Liver (tissue), 3 donors: Measurements from ENCODE around the gene ZDHHC14.

Experiments used
- EGR1 ChIP-seq, 2 donors: IDR thresholded peaks; 2 replicates each; pipeline ENCODE4 v1.6.1; 2016 to 2018; ENCODE audit warnings: antibody characterized with exemption in 2 of 2, low read depth in 2 of 2
- FOXA1 ChIP-seq: IDR thresholded peaks from 2 replicates; pipeline ENCODE4 v1.6.1; 2016; ENCODE audit warnings: antibody characterized with exemption
- GABPA ChIP-seq, 2 donors: IDR thresholded peaks in 1 of 2; conservative IDR thresholded peaks in 1 of 2; 2 replicates each; pipeline ENCODE4 v1.6.1; 2016; ENCODE audit warnings: antibody characterized with exemption in 2 of 2, mild to moderate bottlenecking in 1 of 2, moderate library complexity in 1 of 2
- HNF4G ChIP-seq: IDR thresholded peaks from 2 replicates; pipeline ENCODE4 v1.6.1; 2016; ENCODE audit warnings: antibody characterized with exemption
- RAD21 ChIP-seq, 2 donors: IDR thresholded peaks; 2 replicates each; pipeline ENCODE4 v1.6.1; 2016; ENCODE audit warnings: antibody characterized with exemption in 2 of 2, mild to moderate bottlenecking in 2 of 2
- REST ChIP-seq: IDR thresholded peaks from 2 replicates; pipeline ENCODE4 v1.6.1; 2016; ENCODE audit warnings: antibody characterized with exemption, mild to moderate bottlenecking
- SP1 ChIP-seq: IDR thresholded peaks from 2 replicates; pipeline ENCODE4 v1.6.1; 2018; ENCODE audit warnings: antibody characterized with exemption, mild to moderate bottlenecking
- YY1 ChIP-seq: IDR thresholded peaks from 2 replicates; pipeline ENCODE4 v1.6.1; 2016; ENCODE audit warnings: antibody characterized with exemption, mild to moderate bottlenecking
- ZBTB33 ChIP-seq: IDR thresholded peaks from 2 replicates; pipeline ENCODE4 v1.6.1; 2016; ENCODE audit warnings: antibody characterized with exemption
- TF ChIP-seq, protein P1 (sequence below): fragments of 150-350 bp; IDR thresholded peaks from 2 replicates; pipeline ENCODE4 v1.5.1; 2017; ENCODE audit warnings: improper control_type of control experiment, low read depth, low read length; ENCODE audit not compliant: missing input control
- TF ChIP-seq, protein P2 (sequence below): IDR thresholded peaks from 2 replicates; pipeline ENCODE4 v1.6.1; 2016; ENCODE audit warnings: antibody characterized with exemption
- donor health status: healthy.
- donor health status: healthy.

GRCh38 chr6:157436944-157437336, 56.0 kb downstream of the ZDHHC14 start:
- TF ChIP-seq, protein P1, sequence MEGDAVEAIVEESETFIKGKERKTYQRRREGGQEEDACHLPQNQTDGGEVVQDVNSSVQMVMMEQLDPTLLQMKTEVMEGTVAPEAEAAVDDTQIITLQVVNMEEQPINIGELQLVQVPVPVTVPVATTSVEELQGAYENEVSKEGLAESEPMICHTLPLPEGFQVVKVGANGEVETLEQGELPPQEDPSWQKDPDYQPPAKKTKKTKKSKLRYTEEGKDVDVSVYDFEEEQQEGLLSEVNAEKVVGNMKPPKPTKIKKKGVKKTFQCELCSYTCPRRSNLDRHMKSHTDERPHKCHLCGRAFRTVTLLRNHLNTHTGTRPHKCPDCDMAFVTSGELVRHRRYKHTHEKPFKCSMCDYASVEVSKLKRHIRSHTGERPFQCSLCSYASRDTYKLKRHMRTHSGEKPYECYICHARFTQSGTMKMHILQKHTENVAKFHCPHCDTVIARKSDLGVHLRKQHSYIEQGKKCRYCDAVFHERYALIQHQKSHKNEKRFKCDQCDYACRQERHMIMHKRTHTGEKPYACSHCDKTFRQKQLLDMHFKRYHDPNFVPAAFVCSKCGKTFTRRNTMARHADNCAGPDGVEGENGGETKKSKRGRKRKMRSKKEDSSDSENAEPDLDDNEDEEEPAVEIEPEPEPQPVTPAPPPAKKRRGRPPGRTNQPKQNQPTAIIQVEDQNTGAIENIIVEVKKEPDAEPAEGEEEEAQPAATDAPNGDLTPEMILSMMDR, result no peak
- TF ChIP-seq RAD21 (IDR thresholded peaks at IDR 0.05) (no peak), YY1 (no peak), ZBTB33 (no peak), GABPA (IDR thresholded peaks at IDR 0.05 in 1 of 2, conservative IDR thresholded peaks at IDR 0.05 in 1 of 2) (no peak), EGR1 (IDR thresholded peaks at IDR 0.05; ENCODE audit: low read depth in 2 of 2) (no peak), SP1 (no peak), REST (no peak), HNF4G (no peak), FOXA1 (no peak)
- TF ChIP-seq, protein P2, sequence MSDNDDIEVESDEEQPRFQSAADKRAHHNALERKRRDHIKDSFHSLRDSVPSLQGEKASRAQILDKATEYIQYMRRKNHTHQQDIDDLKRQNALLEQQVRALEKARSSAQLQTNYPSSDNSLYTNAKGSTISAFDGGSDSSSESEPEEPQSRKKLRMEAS, result no peak
